OCI-M2 (cell line): ENCODE results near the gene HASPIN.
"Not testable (repeated sequence)": the region's sequence is repeated elsewhere in the genome, so short reads cannot be mapped to it uniquely, and the experiment has no call there.

ENCODE experiments used
- DNase-seq: peaks from one replicate; lab custom pipeline; 2025; ENCODE audit not compliant: unreplicated experiment; lab: John Stamatoyannopoulos, UW

The HASPIN gene

GRCh38 chr17:3695723-3696411, 27.8 kb upstream of the HASPIN start, which contains the start of gene P2RX5:
Gene P2RX5 (minus strand): TSS chr17:3696155. CDS start chr17:3696005, 150 bp downstream.
- no peak for DNase-seq

- DNase-seq = no peak
These were observed 26.6 kb upstream of the HASPIN start for GRCh38 chr17:3697103-3697476.

GRCh38 chr17:3698139-3698538, 25.6 kb upstream of the HASPIN start:
- no peak for DNase-seq

GRCh38 chr17:3699951-3700350, 23.8 kb upstream of the HASPIN start:
- no peak for DNase-seq

GRCh38 chr17:3702041-3702539, 21.6 kb upstream of the HASPIN start:
- DNase-seq = not testable (repeated sequence)

- no peak for DNase-seq
These were observed 18.6 kb upstream of the HASPIN start for GRCh38 chr17:3704931-3705717.

GRCh38 chr17:3705718-3705984, 18.1 kb upstream of the HASPIN start:
- not testable (repeated sequence) for DNase-seq

- no peak for DNase-seq
These were observed 15.3 kb upstream of the HASPIN start for GRCh38 chr17:3708366-3708765.

- no peak for DNase-seq
These were observed 12.7 kb upstream of the HASPIN start for GRCh38 chr17:3710951-3711383.

- DNase-seq = no peak
These were observed 10.8 kb upstream of the HASPIN start for GRCh38 chr17:3712811-3713463.

- no peak for DNase-seq
These were observed 8.4 kb upstream of the HASPIN start for GRCh38 chr17:3715296-3715695.

GRCh38 chr17:3718201-3718600, 5.5 kb upstream of the HASPIN start:
- no peak for DNase-seq

GRCh38 chr17:3719265-3719664, 4.4 kb upstream of the HASPIN start:
- no peak for DNase-seq

- DNase-seq = no peak
These were observed 987 bp upstream of the HASPIN start for GRCh38 chr17:3722716-3723115.

GRCh38 chr17:3723188-3723555, 531 bp upstream of the HASPIN start:
- DNase-seq = no peak

GRCh38 chr17:3724378-3725077, 825 bp downstream of the HASPIN start:
- no peak for DNase-seq

GRCh38 chr17:3727041-3727440, 3.3 kb downstream of the HASPIN start:
- no peak for DNase-seq

GRCh38 chr17:3728099-3728498, 4.4 kb downstream of the HASPIN start:
- DNase-seq = not testable (repeated sequence)

- no peak for DNase-seq
These were observed 6.2 kb downstream of the HASPIN start for GRCh38 chr17:3729881-3730280.

GRCh38 chr17:3730881-3731429, 7.3 kb downstream of the HASPIN start:
- no peak for DNase-seq

- DNase-seq = no peak
These were observed 8.5 kb downstream of the HASPIN start for GRCh38 chr17:3732210-3732621.
